HUDEP-2 (cell line): ENCODE data around the gene MCM3AP.
"Not testable (repeated sequence)": the region's sequence is repeated elsewhere in the genome, so short reads cannot be mapped to it uniquely, and the experiment has no call there.

ENCODE experiments used
- DNase-seq, 76 experiments: peaks; one replicate each; lab custom pipeline; 2025; ENCODE audit not compliant: unreplicated experiment in 76 of 76; lab: John Stamatoyannopoulos, UW

The MCM3AP gene

GRCh38 chr21:46246345-46246744 lies 39.1 kb downstream of the MCM3AP start:
- no peak for DNase-seq

- no peak for DNase-seq
These were observed 40.0 kb downstream of the MCM3AP start for GRCh38 chr21:46245213-46245915.

- no peak for DNase-seq
These were observed 40.8 kb downstream of the MCM3AP start for GRCh38 chr21:46244602-46245001.

GRCh38 chr21:46243960-46244361 lies 41.5 kb downstream of the MCM3AP start:
- no peak for DNase-seq

- no peak for DNase-seq
These were observed 42.1 kb downstream of the MCM3AP start for GRCh38 chr21:46243325-46243724.

- DNase-seq = not testable (repeated sequence)
These were observed 43.8 kb downstream of the MCM3AP start for GRCh38 chr21:46241577-46241976.

- DNase-seq = no peak
These were observed 45.5 kb downstream of the MCM3AP start for GRCh38 chr21:46239817-46240325.

GRCh38 chr21:46237474-46237873 lies 47.9 kb downstream of the MCM3AP start:
- no peak for DNase-seq

GRCh38 chr21:46234436-46234950 lies 50.9 kb downstream of the MCM3AP start:
- no peak for DNase-seq

- no peak for DNase-seq
These were observed 55.5 kb downstream of the MCM3AP start for GRCh38 chr21:46229923-46230260.

- DNase-seq = peak in 9 of 76 experiments; percentile 33 to 92 (median 53)
These were observed 56.1 kb downstream of the MCM3AP start for GRCh38 chr21:46229133-46229922.

- peak; percentile 51 to 100 (median 99) for DNase-seq
These were observed 56.9 kb downstream of the MCM3AP start, which contains the start of gene LSS for GRCh38 chr21:46228345-46229051. LSS (minus strand) TSS chr21:46228774; CDS start chr21:46228745, 29 bp downstream.

GRCh38 chr21:46227811-46228344 lies 57.5 kb downstream of the MCM3AP start:
- DNase-seq = peak in 4 of 76 experiments; percentile 11 to 26 (median 20)

- DNase-seq = peak in 49 of 76 experiments; percentile 7 to 71 (median 38)
These were observed 58.4 kb downstream of the MCM3AP start for GRCh38 chr21:46226920-46227599.

GRCh38 chr21:46226146-46226545 lies 59.3 kb downstream of the MCM3AP start:
- no peak for DNase-seq

GRCh38 chr21:46223661-46224060 lies 61.8 kb downstream of the MCM3AP start:
- not testable (repeated sequence) for DNase-seq

GRCh38 chr21:46223217-46223616 lies 62.2 kb downstream of the MCM3AP start:
- no peak for DNase-seq

- no peak for DNase-seq
These were observed 62.8 kb downstream of the MCM3AP start for GRCh38 chr21:46222436-46223116.

GRCh38 chr21:46221664-46222435 lies 63.6 kb downstream of the MCM3AP start:
- DNase-seq = no peak
